Left ventricle myocardium inferior (tissue), 1 donor: ENCODE measurements around the gene LMO1. TPM values are rescaled to one million over a fixed set of nuclear protein-coding genes. Genes with fewer than 3 reads are reported as not detected.

Experiments used
- DNase-seq: peaks from one replicate; pipeline ENCODE4 v3.0.0-alpha.2; 2020
- H3K27ac ChIP-seq: fragments of 200-600 bp; replicated peaks from 2 replicates; pipeline ENCODE4 v1.8.0; 2021
- H3K27me3 ChIP-seq: fragments of 200-600 bp; 2 replicates; pipeline ENCODE4 v1.8.0; 2021; ENCODE audit warnings: low read depth
- H3K36me3 ChIP-seq: fragments of 200-600 bp; 2 replicates; pipeline ENCODE4 v1.8.0; 2021
- H3K4me1 ChIP-seq: fragments of 200-600 bp; 2 replicates; pipeline ENCODE4 v1.8.0; 2021
- H3K4me3 ChIP-seq: fragments of 200-600 bp; 2 replicates; pipeline ENCODE4 v1.8.0; 2021; ENCODE audit warnings: mild to moderate bottlenecking, moderate library complexity
- H3K9me3 ChIP-seq: fragments of 200-600 bp; replicated peaks from 2 replicates; pipeline ENCODE4 v1.8.0; 2021
- CTCF ChIP-seq: fragments of 200-600 bp; IDR thresholded peaks from 2 replicates; pipeline ENCODE4 v1.8.0; 2021; ENCODE audit warnings: antibody characterized with exemption, mild to moderate bottlenecking, borderline replicate concordance
- intact Hi-C: fragments of 100-400 bp; cut with micrococcal nuclease; formaldehyde crosslinking; loops from one replicate; pipeline ENCODE4 v1.11.0; 2022
- total RNA-seq: library from RNA; stranded (reverse); fragmentation: NEBNext Ultra II Directional; extraction: Animal tissue kit (Norgen Biotek cat#: 25700); gene quantifications from one replicate; pipeline ENCODE4 v1.2.1, GENCODE V29; 2021
- donor health status: DM: no; HTN: yes; CAD: no; lungs with severe emphysema.

LMO1 gene
- total RNA-seq, 1 donor from 2014 or later: 2.3 TPM

GRCh38 chr11:8228231-8228630 is 35.4 kb downstream of the LMO1 start:
- intact Hi-C loops: no loop called here
- Histone ChIP-seq H3K27ac (no peak overlapping the region), H3K4me1 (peaks cover 17% of the 10 kb centered on the region), H3K9me3 (no peaks in the 10 kb centered on the region), H3K36me3 (no peaks in the 10 kb centered on the region), H3K4me3 (no peak overlapping the region), H3K27me3 (peaks cover 7% of the 10 kb centered on the region)
- no peak for TF ChIP-seq CTCF
- no peak for DNase-seq

GRCh38 chr11:8227156-8228152 is 36.2 kb downstream of the LMO1 start:
- Histone ChIP-seq H3K27ac (no peak overlapping the region), H3K36me3 (no peaks in the 10 kb centered on the region), H3K4me3 (no peak overlapping the region), H3K4me1 (peaks cover 17% of the 10 kb centered on the region), H3K9me3 (no peaks in the 10 kb centered on the region), H3K27me3 (peaks cover 7% of the 10 kb centered on the region)
- no peak for TF ChIP-seq CTCF
- intact Hi-C loops: no loop called here
- no peak for DNase-seq

- no peak overlapping the region for H3K4me3 ChIP-seq
- peak; percentile 93 for TF ChIP-seq CTCF
- H3K9me3 ChIP-seq: no peaks in the 10 kb centered on the region
- H3K27ac ChIP-seq: no peak overlapping the region
- DNase-seq: peak; percentile 67
- peaks cover 17% of the 10 kb centered on the region for H3K4me1 ChIP-seq
- peaks cover 2% of the 10 kb centered on the region for H3K27me3 ChIP-seq
- intact Hi-C loops: loop anchor here (2.0 kb wide), 1 partner anchor 341 kb away; no protein-coding TSS in a partner anchor
- H3K36me3 ChIP-seq: no peaks in the 10 kb centered on the region
Measured at GRCh38 chr11:8225589-8226036, 38.1 kb downstream of the LMO1 start.

- intact Hi-C loops: loop anchor here (2.0 kb wide), 1 partner anchor 342 kb away; no protein-coding TSS in a partner anchor
- no peak overlapping the region for H3K4me3 ChIP-seq
- H3K27me3 ChIP-seq: no peaks in the 10 kb centered on the region
- TF ChIP-seq CTCF: no peak
- no peak for DNase-seq
- H3K9me3 ChIP-seq: no peaks in the 10 kb centered on the region
- no peaks in the 10 kb centered on the region for H3K36me3 ChIP-seq
- H3K27ac ChIP-seq: no peak overlapping the region
- H3K4me1 ChIP-seq: peaks cover 12% of the 10 kb centered on the region
Measured at GRCh38 chr11:8224711-8225110, 39.0 kb downstream of the LMO1 start.

- no peak for DNase-seq
- Histone ChIP-seq H3K27ac (no peak overlapping the region), H3K4me3 (no peak overlapping the region), H3K27me3 (no peaks in the 10 kb centered on the region), H3K9me3 (no peaks in the 10 kb centered on the region), H3K36me3 (no peaks in the 10 kb centered on the region), H3K4me1 (peaks cover 7% of the 10 kb centered on the region)
- no peak for TF ChIP-seq CTCF
- intact Hi-C loops: loop anchor here (2.0 kb wide), 1 partner anchor 343 kb away; no protein-coding TSS in a partner anchor
Measured at GRCh38 chr11:8224161-8224591, 39.5 kb downstream of the LMO1 start.
